ENCODE data around the gene CBLN2.

Gene CBLN2

DNA sequence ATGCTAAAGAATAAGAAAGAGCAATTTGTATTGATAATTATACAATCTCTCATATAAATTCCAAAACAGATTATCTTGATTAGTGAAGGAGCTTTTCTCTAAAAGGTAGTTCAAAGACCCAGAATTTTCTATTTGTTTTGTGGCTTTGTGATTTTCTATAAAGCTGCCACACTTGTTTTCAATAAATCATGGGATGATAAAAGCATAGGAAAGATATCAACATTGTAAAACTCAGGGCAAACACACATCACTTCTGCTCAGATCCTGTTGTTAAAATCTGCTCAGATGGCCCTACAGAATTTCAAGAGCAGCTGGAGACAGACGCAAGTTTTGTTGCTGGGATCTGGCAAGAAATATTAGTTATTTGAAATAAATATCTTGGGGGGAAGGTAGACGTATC lies 28.8 kb upstream of the CBLN2 start:
- DNase-seq (ENCODE audit: low spot score) = no peak
- WGBS, 2 donors (ENCODE audit: extremely low coverage in 2 of 2, insufficient read length in 2 of 2, insufficient replicate concordance in 1 of 2) = no CpG with 5 or more reads among the region's 2 CpGs
- H3K27ac ChIP-seq (replicated peaks; ENCODE audit: low read length) = no peak overlapping the region

DNA sequence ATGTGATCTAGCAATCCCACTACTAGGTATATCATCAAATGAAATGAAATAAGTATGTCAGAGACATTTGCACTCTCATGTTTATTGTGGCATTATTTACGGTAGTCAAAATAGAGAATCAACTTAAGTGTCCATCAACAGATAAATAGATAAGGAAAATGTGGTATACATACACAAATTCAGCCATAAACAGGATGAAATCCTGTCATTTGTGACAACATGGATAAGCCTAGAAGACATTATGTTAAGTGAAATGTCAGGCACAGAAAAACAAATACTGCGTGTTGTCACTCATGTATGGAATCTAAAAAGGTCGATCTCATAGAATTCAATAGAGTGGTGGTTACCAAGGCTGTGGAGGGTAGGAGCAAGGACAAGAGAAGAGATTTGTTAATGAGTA lies 22.1 kb upstream of the CBLN2 start:
- H4K91ac ChIP-seq (ENCODE audit: low read depth, low read length, poor library complexity) = no peak overlapping the region
- H2BK120ac ChIP-seq (ENCODE audit: low read depth, low read length) = no peak overlapping the region
- peaks cover 0 to 4% of the 10 kb centered on the region in 2 donors for H3K9me3 ChIP-seq (replicated peaks in 1 of 2; ENCODE audit: control insufficient read depth in 2 of 2, insufficient read depth in 1 of 2, low read depth in 1 of 2, low read length in 2 of 2)
- H2BK12ac ChIP-seq (ENCODE audit: low read length) = no peak overlapping the region
- H3K79me1 ChIP-seq (ENCODE audit: low read depth, low read length) = no peaks in the 10 kb centered on the region
- no peak overlapping the region for H3K9ac ChIP-seq (ENCODE audit: low read depth, low read length, poor library complexity)
- no peak overlapping the region for H3K14ac ChIP-seq (ENCODE audit: low read length)
- H3K27me3 ChIP-seq (ENCODE audit: control insufficient read depth in 3 of 3, insufficient read depth in 3 of 3, low read depth in 1 of 3, low read length in 3 of 3) = no peaks in the 10 kb centered on the region
- no peak overlapping the region for H2AK5ac ChIP-seq (ENCODE audit: low read depth, low read length)
- H4K8ac ChIP-seq (ENCODE audit: low read depth, low read length) = no peak overlapping the region
- H3K4ac ChIP-seq (ENCODE audit: low read length) = no peak overlapping the region
- no peak overlapping the region for H2BK5ac ChIP-seq (ENCODE audit: low read length)
- H2BK15ac ChIP-seq (ENCODE audit: low read length) = no peak overlapping the region
- no peak overlapping the region for H2AFZ ChIP-seq (ENCODE audit: low read length)
- H3K4me1 ChIP-seq (ENCODE audit: control insufficient read depth in 2 of 2, insufficient read depth in 1 of 2, low read depth in 1 of 2, low read length in 2 of 2) = no peaks in the 10 kb centered on the region
- DNase-seq (ENCODE audit: low spot score) = no peak
- no CpG with 5 or more reads among the region's 3 CpGs for WGBS, 2 donors (ENCODE audit: extremely low coverage in 2 of 2, insufficient read length in 2 of 2, insufficient replicate concordance in 1 of 2)
- no peak overlapping the region for H3K18ac ChIP-seq (ENCODE audit: low read length)
- no peak overlapping the region for H3K27ac ChIP-seq (replicated peaks; ENCODE audit: low read length)
- no peak overlapping the region for H3K23ac ChIP-seq (ENCODE audit: low read depth, low read length, poor library complexity)
- H3K36me3 ChIP-seq (replicated peaks in 1 of 2; ENCODE audit: control insufficient read depth in 2 of 2, insufficient read depth in 2 of 2, low read length in 2 of 2) = no peaks in the 10 kb centered on the region
- H3K4me3 ChIP-seq (ENCODE audit: low read length in 2 of 2) = no peak overlapping the region
- H3K4me2 ChIP-seq (ENCODE audit: insufficient read depth, low read length, poor library complexity, severe bottlenecking) = no peak overlapping the region

More for the DNA sequence above, 28.8 kb upstream of the CBLN2 start:
- Histone ChIP-seq H3K9me3 (replicated peaks in 1 of 2; ENCODE audit: control insufficient read depth in 2 of 2, insufficient read depth in 1 of 2, low read depth in 1 of 2, low read length in 2 of 2) (no peaks in the 10 kb centered on the region), H3K4me1 (ENCODE audit: control insufficient read depth in 2 of 2, insufficient read depth in 1 of 2, low read depth in 1 of 2, low read length in 2 of 2) (no peaks in the 10 kb centered on the region), H2AFZ (ENCODE audit: low read length) (no peak overlapping the region), H3K79me1 (ENCODE audit: low read depth, low read length) (no peaks in the 10 kb centered on the region), H3K14ac (ENCODE audit: low read length) (no peak overlapping the region), H2BK120ac (ENCODE audit: low read depth, low read length) (no peak overlapping the region), H2BK15ac (ENCODE audit: low read length) (no peak overlapping the region), H4K91ac (ENCODE audit: low read depth, low read length, poor library complexity) (no peak overlapping the region), H2AK5ac (ENCODE audit: low read depth, low read length) (no peak overlapping the region), H3K4me2 (ENCODE audit: insufficient read depth, low read length, poor library complexity, severe bottlenecking) (no peak overlapping the region), H3K23ac (ENCODE audit: low read depth, low read length, poor library complexity) (no peak overlapping the region), H2BK12ac (ENCODE audit: low read length) (no peak overlapping the region), H3K36me3 (replicated peaks in 1 of 2; ENCODE audit: control insufficient read depth in 2 of 2, insufficient read depth in 2 of 2, low read length in 2 of 2) (no peaks in the 10 kb centered on the region), H3K18ac (ENCODE audit: low read length) (no peak overlapping the region), H3K27me3 (ENCODE audit: control insufficient read depth in 3 of 3, insufficient read depth in 3 of 3, low read depth in 1 of 3, low read length in 3 of 3) (no peaks in the 10 kb centered on the region), H4K8ac (ENCODE audit: low read depth, low read length) (no peak overlapping the region), H3K4me3 (ENCODE audit: low read length in 2 of 2) (no peak overlapping the region), H3K4ac (ENCODE audit: low read length) (no peak overlapping the region), H3K9ac (ENCODE audit: low read depth, low read length, poor library complexity) (no peak overlapping the region), H2BK5ac (ENCODE audit: low read length) (no peak overlapping the region)

DNA sequence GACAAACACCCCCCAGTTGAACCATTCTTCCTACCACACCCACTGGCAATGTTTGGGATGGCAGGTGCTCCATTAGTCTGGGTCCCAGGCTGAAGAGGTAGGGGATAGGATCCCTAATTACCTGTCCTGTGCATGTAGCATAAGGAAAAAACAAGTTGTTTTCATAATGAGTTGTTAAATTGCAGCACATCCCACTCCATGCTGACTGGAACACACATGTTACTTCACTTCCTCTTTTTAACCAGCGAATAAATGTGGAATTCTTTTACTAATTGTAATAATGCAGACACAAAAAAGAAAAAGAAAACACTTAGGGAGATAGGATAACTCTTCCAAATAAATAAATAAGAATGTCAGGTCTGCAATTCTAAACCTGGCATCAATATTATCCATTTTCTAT lies 11.8 kb upstream of the CBLN2 start:
- no peak overlapping the region for H4K91ac ChIP-seq (ENCODE audit: low read depth, low read length, poor library complexity)
- H3K23ac ChIP-seq (ENCODE audit: low read depth, low read length, poor library complexity) = no peak overlapping the region
- no peak overlapping the region for H4K8ac ChIP-seq (ENCODE audit: low read depth, low read length)
- no peaks in the 10 kb centered on the region for H3K36me3 ChIP-seq (replicated peaks in 1 of 2; ENCODE audit: control insufficient read depth in 2 of 2, insufficient read depth in 2 of 2, low read length in 2 of 2)
- no peak for DNase-seq (ENCODE audit: low spot score)
- H3K9ac ChIP-seq (ENCODE audit: low read depth, low read length, poor library complexity) = no peak overlapping the region
- no peak overlapping the region for H3K18ac ChIP-seq (ENCODE audit: low read length)
- no peak overlapping the region for H3K4me2 ChIP-seq (ENCODE audit: insufficient read depth, low read length, poor library complexity, severe bottlenecking)
- no peaks in the 10 kb centered on the region for H3K79me1 ChIP-seq (ENCODE audit: low read depth, low read length)
- no peak overlapping the region for H2BK12ac ChIP-seq (ENCODE audit: low read length)
- H2BK120ac ChIP-seq (ENCODE audit: low read depth, low read length) = no peak overlapping the region
- H3K27ac ChIP-seq (replicated peaks; ENCODE audit: low read length) = no peak overlapping the region
- H3K14ac ChIP-seq (ENCODE audit: low read length) = no peak overlapping the region
- H3K9me3 ChIP-seq (replicated peaks in 1 of 2; ENCODE audit: control insufficient read depth in 2 of 2, insufficient read depth in 1 of 2, low read depth in 1 of 2, low read length in 2 of 2) = no peaks in the 10 kb centered on the region
- no peak overlapping the region for H2AK5ac ChIP-seq (ENCODE audit: low read depth, low read length)
- peaks cover 0 to 2% of the 10 kb centered on the region in 2 donors for H3K4me1 ChIP-seq (ENCODE audit: control insufficient read depth in 2 of 2, insufficient read depth in 1 of 2, low read depth in 1 of 2, low read length in 2 of 2)
- no peak overlapping the region for H2BK15ac ChIP-seq (ENCODE audit: low read length)
- H2BK5ac ChIP-seq (ENCODE audit: low read length) = no peak overlapping the region
- no peak overlapping the region for H3K4me3 ChIP-seq (ENCODE audit: low read length in 2 of 2)
- no peak overlapping the region for H2AFZ ChIP-seq (ENCODE audit: low read length)
- no CpG with 5 or more reads among the region's 1 CpG for WGBS, 2 donors (ENCODE audit: extremely low coverage in 2 of 2, insufficient read length in 2 of 2, insufficient replicate concordance in 1 of 2)
- H3K4ac ChIP-seq (ENCODE audit: low read length) = no peak overlapping the region
- no peaks in the 10 kb centered on the region for H3K27me3 ChIP-seq (ENCODE audit: control insufficient read depth in 3 of 3, insufficient read depth in 3 of 3, low read depth in 1 of 3, low read length in 3 of 3)

DNA sequence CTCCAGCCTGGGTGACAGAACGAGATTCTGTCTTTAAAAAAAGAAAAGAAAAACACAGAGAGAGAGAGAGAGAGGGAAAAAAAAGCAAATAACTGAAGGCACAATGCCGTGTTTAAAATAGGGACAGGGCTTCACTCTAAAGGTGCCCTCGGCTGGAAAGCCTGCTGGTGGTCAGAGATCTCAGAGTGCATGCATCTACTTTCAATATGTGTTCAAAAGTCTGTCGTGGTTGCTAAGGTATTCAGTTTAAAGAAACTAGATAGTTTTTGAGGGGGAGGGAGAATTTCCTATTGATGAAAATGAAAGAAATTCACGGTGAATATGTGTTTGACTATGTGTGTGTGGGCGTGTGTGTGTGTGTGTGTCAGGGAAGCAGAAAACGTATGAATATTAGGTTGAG lies 11.0 kb upstream of the CBLN2 start:
- Histone ChIP-seq H2AFZ (ENCODE audit: low read length) (no peak overlapping the region), H2BK15ac (ENCODE audit: low read length) (no peak overlapping the region), H3K18ac (ENCODE audit: low read length) (no peak overlapping the region), H3K4me3 (ENCODE audit: low read length in 2 of 2) (no peak overlapping the region), H3K27me3 (ENCODE audit: control insufficient read depth in 3 of 3, insufficient read depth in 3 of 3, low read depth in 1 of 3, low read length in 3 of 3) (no peaks in the 10 kb centered on the region), H3K14ac (ENCODE audit: low read length) (no peak overlapping the region), H3K36me3 (replicated peaks in 1 of 2; ENCODE audit: control insufficient read depth in 2 of 2, insufficient read depth in 2 of 2, low read length in 2 of 2) (no peaks in the 10 kb centered on the region), H4K91ac (ENCODE audit: low read depth, low read length, poor library complexity) (no peak overlapping the region), H2AK5ac (ENCODE audit: low read depth, low read length) (no peak overlapping the region), H3K9me3 (replicated peaks in 1 of 2; ENCODE audit: control insufficient read depth in 2 of 2, insufficient read depth in 1 of 2, low read depth in 1 of 2, low read length in 2 of 2) (no peaks in the 10 kb centered on the region), H3K4ac (ENCODE audit: low read length) (no peak overlapping the region), H3K9ac (ENCODE audit: low read depth, low read length, poor library complexity) (no peak overlapping the region), H3K79me1 (ENCODE audit: low read depth, low read length) (no peaks in the 10 kb centered on the region), H2BK12ac (ENCODE audit: low read length) (no peak overlapping the region), H3K27ac (replicated peaks; ENCODE audit: low read length) (no peak overlapping the region), H3K4me2 (ENCODE audit: insufficient read depth, low read length, poor library complexity, severe bottlenecking) (no peak overlapping the region), H3K23ac (ENCODE audit: low read depth, low read length, poor library complexity) (no peak overlapping the region), H4K8ac (ENCODE audit: low read depth, low read length) (no peak overlapping the region), H3K4me1 (ENCODE audit: control insufficient read depth in 2 of 2, insufficient read depth in 1 of 2, low read depth in 1 of 2, low read length in 2 of 2) (peaks cover 0 to 2% of the 10 kb centered on the region in 2 donors), H2BK5ac (ENCODE audit: low read length) (no peak overlapping the region), H2BK120ac (ENCODE audit: low read depth, low read length) (no peak overlapping the region)
- no peak for DNase-seq (ENCODE audit: low spot score)
- WGBS, 2 donors (ENCODE audit: extremely low coverage in 2 of 2, insufficient read length in 2 of 2, insufficient replicate concordance in 1 of 2) = no CpG with 5 or more reads among the region's 7 CpGs
